Osteocyte (in vitro differentiated cells): ENCODE data around the gene AEBP1. TPM values are rescaled to one million over a fixed set of nuclear protein-coding genes. Genes with fewer than 3 reads are reported as not detected.

Experiments used
- DNase-seq: peaks from one replicate; pipeline ENCODE4 v3.0.0; 2021; ENCODE audit warnings: mixed read lengths; ENCODE audit not compliant: unreplicated experiment; ENCODE audit errors: extremely low spot score
- H3K27ac Mint-ChIP-seq: one replicate; pipeline ENCODE4 v1.8.0; 2021; ENCODE audit warnings: mild to moderate bottlenecking, mixed read lengths; ENCODE audit not compliant: unreplicated experiment
- H3K27me3 Mint-ChIP-seq: one replicate; pipeline ENCODE4 v1.8.0; 2021; ENCODE audit warnings: mixed read lengths; ENCODE audit not compliant: unreplicated experiment
- H3K36me3 Mint-ChIP-seq: one replicate; pipeline ENCODE4 v1.8.0; 2021; ENCODE audit warnings: mixed read lengths; ENCODE audit not compliant: unreplicated experiment
- H3K4me1 Mint-ChIP-seq: one replicate; pipeline ENCODE4 v1.8.0; 2021; ENCODE audit warnings: mixed read lengths; ENCODE audit not compliant: unreplicated experiment
- H3K4me3 Mint-ChIP-seq: one replicate; pipeline ENCODE4 v1.8.0; 2021; ENCODE audit warnings: mild to moderate bottlenecking, moderate library complexity, mixed read lengths; ENCODE audit not compliant: unreplicated experiment
- H3K9me3 Mint-ChIP-seq: one replicate; pipeline ENCODE4 v1.8.0; 2021; ENCODE audit warnings: mixed read lengths; ENCODE audit not compliant: unreplicated experiment
- microRNA-seq: library from miRNA; unstranded; fragments of <30 nt; microRNA quantifications from one replicate; pipeline ENCODE4 v1.1.0, GENCODE V29; 2020; ENCODE audit not compliant: unreplicated experiment
- total RNA-seq: library from RNA; stranded (reverse); gene quantifications from 2 replicates; pipeline ENCODE4 v1.2.1, GENCODE V29; 2021
- TF ChIP-seq, protein P1 (sequence below): fragments of 200-600 bp; sonication (generic); IDR thresholded peaks from 2 replicates; pipeline ENCODE4 v1.5.0; 2021; ENCODE audit warnings: antibody characterized with exemption, mild to moderate bottlenecking, moderate library complexity

Gene AEBP1
- total RNA-seq, 1 donor from 2014 or later = 781 TPM

DNA sequence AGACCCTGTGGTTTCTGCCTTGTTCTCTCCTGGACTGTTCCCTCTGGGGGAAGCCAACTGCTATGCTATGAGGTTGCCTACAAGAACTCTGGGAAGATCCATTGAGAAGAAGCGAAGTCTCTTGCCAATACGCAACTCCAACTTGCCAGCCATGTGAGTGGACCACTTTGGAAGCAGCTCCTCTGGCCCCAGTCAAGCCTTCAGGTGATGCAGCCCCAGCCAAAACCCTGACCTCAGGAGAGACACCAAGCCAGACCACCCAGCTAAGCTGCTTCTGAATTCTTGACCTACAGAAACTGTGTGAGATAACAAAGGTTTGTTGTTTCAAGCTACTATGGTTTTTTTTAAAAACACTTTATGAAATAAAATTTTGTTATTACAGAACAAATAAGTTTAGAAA, 57.2 kb downstream of the AEBP1 start:
- H3K4me3 Mint-ChIP-seq = no peak overlapping the region
- no peak for DNase-seq
- TF ChIP-seq, protein P1, sequence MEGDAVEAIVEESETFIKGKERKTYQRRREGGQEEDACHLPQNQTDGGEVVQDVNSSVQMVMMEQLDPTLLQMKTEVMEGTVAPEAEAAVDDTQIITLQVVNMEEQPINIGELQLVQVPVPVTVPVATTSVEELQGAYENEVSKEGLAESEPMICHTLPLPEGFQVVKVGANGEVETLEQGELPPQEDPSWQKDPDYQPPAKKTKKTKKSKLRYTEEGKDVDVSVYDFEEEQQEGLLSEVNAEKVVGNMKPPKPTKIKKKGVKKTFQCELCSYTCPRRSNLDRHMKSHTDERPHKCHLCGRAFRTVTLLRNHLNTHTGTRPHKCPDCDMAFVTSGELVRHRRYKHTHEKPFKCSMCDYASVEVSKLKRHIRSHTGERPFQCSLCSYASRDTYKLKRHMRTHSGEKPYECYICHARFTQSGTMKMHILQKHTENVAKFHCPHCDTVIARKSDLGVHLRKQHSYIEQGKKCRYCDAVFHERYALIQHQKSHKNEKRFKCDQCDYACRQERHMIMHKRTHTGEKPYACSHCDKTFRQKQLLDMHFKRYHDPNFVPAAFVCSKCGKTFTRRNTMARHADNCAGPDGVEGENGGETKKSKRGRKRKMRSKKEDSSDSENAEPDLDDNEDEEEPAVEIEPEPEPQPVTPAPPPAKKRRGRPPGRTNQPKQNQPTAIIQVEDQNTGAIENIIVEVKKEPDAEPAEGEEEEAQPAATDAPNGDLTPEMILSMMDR = no peak
- no peak overlapping the region for H3K27ac Mint-ChIP-seq
- H3K4me1 Mint-ChIP-seq = peaks cover 29% of the 10 kb centered on the region
- peaks cover 16% of the 10 kb centered on the region for H3K27me3 Mint-ChIP-seq
- peaks cover 6% of the 10 kb centered on the region for H3K9me3 Mint-ChIP-seq
- H3K36me3 Mint-ChIP-seq = no peaks in the 10 kb centered on the region

DNA sequence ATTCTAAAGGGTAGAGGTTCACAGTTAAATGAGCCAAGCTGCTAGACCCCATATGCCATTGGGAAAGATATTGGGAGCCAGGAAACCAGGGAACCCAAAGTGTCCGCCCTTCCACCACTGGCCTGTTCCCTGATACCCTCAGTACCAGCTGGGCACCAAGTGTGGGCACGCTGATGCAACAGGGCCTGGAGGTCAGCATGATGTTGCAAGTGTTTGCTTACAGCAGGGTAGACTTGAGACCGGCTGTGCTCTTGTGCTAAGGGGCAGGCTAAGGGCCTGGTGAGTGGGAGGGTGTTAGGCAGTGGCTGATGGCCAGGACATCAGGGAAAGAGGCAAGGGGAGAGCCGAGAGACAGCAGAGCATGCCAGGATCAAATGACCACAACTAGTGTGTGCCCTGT, 58.0 kb downstream of the AEBP1 start:
- TF ChIP-seq, protein P1 = no peak
- DNase-seq = no peak
- H3K27ac Mint-ChIP-seq = no peak overlapping the region
- no peaks in the 10 kb centered on the region for H3K36me3 Mint-ChIP-seq
- peaks cover 6% of the 10 kb centered on the region for H3K9me3 Mint-ChIP-seq
- H3K4me3 Mint-ChIP-seq = no peak overlapping the region
- peaks cover 23% of the 10 kb centered on the region for H3K27me3 Mint-ChIP-seq
- H3K4me1 Mint-ChIP-seq = peaks cover 29% of the 10 kb centered on the region

DNA sequence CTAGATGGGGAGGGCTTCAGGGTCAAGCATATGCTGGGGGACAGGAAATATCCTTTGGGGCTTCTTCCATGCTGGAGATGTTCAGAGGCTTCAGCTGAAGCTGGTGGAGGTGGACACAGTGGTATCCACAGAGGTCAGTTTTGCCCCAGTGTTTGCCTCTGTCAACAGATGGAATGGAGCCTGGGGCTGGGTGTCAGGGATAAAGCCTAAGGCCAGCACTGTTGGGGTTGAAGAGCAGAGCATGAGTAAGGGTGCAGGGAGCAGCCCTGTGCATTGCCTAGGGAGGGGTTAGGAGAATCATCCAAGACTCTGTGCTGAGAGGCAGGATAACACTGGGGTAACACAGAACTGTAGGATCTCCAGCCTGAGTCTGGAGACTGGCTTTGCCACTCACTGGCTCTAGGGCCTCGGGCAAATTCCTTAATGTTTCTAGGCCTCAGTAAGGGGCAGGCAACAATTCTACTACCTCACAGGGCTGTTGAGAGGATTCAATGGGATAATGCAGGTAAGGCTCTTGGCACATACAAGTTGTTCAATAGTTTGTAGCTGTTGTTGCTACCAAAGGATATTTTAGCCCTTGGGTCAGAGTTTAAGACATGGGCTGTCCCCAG, 58.7 kb downstream of the AEBP1 start:
- Mint-ChIP-seq H3K9me3 (peaks cover 6% of the 10 kb centered on the region), H3K27me3 (peaks cover 30% of the 10 kb centered on the region), H3K4me1 (peaks cover 27% of the 10 kb centered on the region), H3K4me3 (no peak overlapping the region), H3K36me3 (no peaks in the 10 kb centered on the region), H3K27ac (peak overlapping the region; percentile 58)
- no peak for DNase-seq
- TF ChIP-seq, protein P1 = no peak

DNA sequence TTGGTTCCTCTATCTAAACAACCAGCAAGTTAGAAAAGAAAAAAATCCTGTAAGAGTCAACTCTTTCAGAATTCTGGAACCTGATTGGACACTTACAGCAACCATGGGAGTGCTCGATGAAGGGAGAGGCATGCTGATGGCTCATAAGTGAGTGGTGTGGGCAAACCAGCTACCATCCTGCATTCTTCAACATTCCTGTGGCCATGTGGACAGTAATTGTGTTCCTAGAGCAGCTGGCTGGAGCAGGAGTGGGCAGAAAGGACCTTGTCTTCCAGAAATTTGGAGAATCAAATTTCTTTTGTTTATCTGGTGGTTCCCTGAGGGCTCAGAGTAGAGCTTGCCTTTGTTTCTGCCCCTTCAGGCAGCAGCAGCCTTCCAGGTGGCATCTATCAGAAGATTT, 59.4 kb downstream of the AEBP1 start:
- H3K4me3 Mint-ChIP-seq = no peak overlapping the region

More for the DNA sequence above, 59.4 kb downstream of the AEBP1 start:
- no peak for DNase-seq
- Mint-ChIP-seq H3K4me1 (peaks cover 24% of the 10 kb centered on the region), H3K36me3 (no peaks in the 10 kb centered on the region), H3K9me3 (peaks cover 6% of the 10 kb centered on the region), H3K27ac (peak overlapping the region; percentile 58), H3K27me3 (peaks cover 35% of the 10 kb centered on the region)
- TF ChIP-seq, protein P1 = no peak

Small RNAs within 50 kb of the gene (microRNA-seq; reads per million reads assigned to microRNA genes)
- gene MIR6838 = not detected

Other genes starting within 250 kb of the AEBP1 start
- gene MRPS24, start 234.8 kb upstream of the AEBP1 start, total RNA-seq = 90.5 and 90.7 TPM in 2 replicates
- 28.5 and 29.4 TPM in 2 replicates for gene URGCP, start 197.7 kb upstream of the AEBP1 start, total RNA-seq
- gene UBE2D4, start 177.9 kb upstream of the AEBP1 start, total RNA-seq = 18.5 and 21.6 TPM in 2 replicates
- not detected in 2 replicates for gene SPDYE1, start 106.4 kb upstream of the AEBP1 start, total RNA-seq
- 94.5 and 106 TPM in 2 replicates for gene DBNL, start 59.6 kb upstream of the AEBP1 start, total RNA-seq
- 0.97 TPM in 1 of 2 replicates, not detected in the other for gene PGAM2, start 38.8 kb upstream of the AEBP1 start, total RNA-seq
- 29.3 and 31.9 TPM in 2 replicates for gene POLM, start 21.8 kb upstream of the AEBP1 start, total RNA-seq
- gene POLD2, start 19.2 kb downstream of the AEBP1 start, total RNA-seq = 59.2 and 63.0 TPM in 2 replicates
- gene MYL7, start 37.0 kb downstream of the AEBP1 start, total RNA-seq = not detected in 2 replicates
- gene GCK, start 85.1 kb downstream of the AEBP1 start, total RNA-seq = not detected in 2 replicates
- 89.5 and 106 TPM in 2 replicates for gene YKT6, start 96.6 kb downstream of the AEBP1 start, total RNA-seq
- not detected in 2 replicates for gene CAMK2B, start 221.2 kb downstream of the AEBP1 start, total RNA-seq